ENCODE measurements around the gene PJA2.

DNA sequence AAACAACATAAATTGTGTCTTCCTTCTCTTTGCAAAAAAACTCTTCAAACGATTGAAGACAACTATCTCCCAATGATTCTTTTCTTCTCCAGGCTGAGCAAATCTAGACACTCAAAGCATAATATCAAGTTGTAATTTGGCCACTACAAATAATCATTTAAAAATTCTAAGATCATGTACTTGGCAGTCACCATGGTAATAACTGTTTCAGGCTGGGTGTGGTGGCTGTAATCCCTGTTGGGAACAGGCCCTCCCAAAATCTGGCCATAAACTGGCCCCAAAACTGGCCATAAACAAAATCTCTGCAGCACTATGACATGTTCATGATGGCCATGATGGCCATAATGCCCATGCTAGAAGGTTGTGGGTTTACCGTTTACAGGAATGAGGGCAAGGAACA lies 52.0 kb downstream of the PJA2 start:
- no peak for TF ChIP-seq POLR2A (IDR thresholded peaks at IDR 0.05; ENCODE audit: extremely low read depth, insufficient read length)
- TF ChIP-seq, protein P1, sequence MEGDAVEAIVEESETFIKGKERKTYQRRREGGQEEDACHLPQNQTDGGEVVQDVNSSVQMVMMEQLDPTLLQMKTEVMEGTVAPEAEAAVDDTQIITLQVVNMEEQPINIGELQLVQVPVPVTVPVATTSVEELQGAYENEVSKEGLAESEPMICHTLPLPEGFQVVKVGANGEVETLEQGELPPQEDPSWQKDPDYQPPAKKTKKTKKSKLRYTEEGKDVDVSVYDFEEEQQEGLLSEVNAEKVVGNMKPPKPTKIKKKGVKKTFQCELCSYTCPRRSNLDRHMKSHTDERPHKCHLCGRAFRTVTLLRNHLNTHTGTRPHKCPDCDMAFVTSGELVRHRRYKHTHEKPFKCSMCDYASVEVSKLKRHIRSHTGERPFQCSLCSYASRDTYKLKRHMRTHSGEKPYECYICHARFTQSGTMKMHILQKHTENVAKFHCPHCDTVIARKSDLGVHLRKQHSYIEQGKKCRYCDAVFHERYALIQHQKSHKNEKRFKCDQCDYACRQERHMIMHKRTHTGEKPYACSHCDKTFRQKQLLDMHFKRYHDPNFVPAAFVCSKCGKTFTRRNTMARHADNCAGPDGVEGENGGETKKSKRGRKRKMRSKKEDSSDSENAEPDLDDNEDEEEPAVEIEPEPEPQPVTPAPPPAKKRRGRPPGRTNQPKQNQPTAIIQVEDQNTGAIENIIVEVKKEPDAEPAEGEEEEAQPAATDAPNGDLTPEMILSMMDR (IDR thresholded peaks at IDR 0.05; ENCODE audit: low read depth, low read length), result no peak
